HFFc6 (cell line): Measurements from ENCODE around the gene SLC2A9. TPM values are rescaled to one million over a fixed set of nuclear protein-coding genes. Genes with fewer than 3 reads are reported as not detected.

Experiments
- DNase-seq: peaks from one replicate; pipeline ENCODE4 v3.0.0-alpha.2; 2018
- H3K27ac Mint-ChIP-seq: 2 replicates; pipeline ENCODE4 v1.8.0; 2020; ENCODE audit warnings: mild to moderate bottlenecking, mixed read lengths
- H3K27me3 Mint-ChIP-seq: 2 replicates; pipeline ENCODE4 v1.8.0; 2021; ENCODE audit warnings: mild to moderate bottlenecking, moderate library complexity, mixed read lengths; ENCODE audit not compliant: insufficient read depth
- H3K36me3 Mint-ChIP-seq: 2 replicates; pipeline ENCODE4 v1.8.0; 2021; ENCODE audit warnings: low read depth, mixed read lengths
- H3K4me1 Mint-ChIP-seq: 2 replicates; pipeline ENCODE4 v1.8.0; 2020; ENCODE audit warnings: low read depth, mixed read lengths
- H3K4me3 Mint-ChIP-seq: 2 replicates; pipeline ENCODE4 v1.8.0; 2020; ENCODE audit warnings: mild to moderate bottlenecking, moderate library complexity, mixed read lengths
- H3K9me3 Mint-ChIP-seq: 2 replicates; pipeline ENCODE4 v1.8.0; 2020; ENCODE audit warnings: mild to moderate bottlenecking, mixed read lengths
- CTCF ChIP-seq: fragments of 200-600 bp; sonication (generic); IDR thresholded peaks from 2 replicates; pipeline ENCODE4 v1.5.0; 2021; ENCODE audit warnings: antibody characterized with exemption, mild to moderate bottlenecking
- total RNA-seq, 6 experiments: library from RNA; stranded (reverse); fragmentation: NEBNext Ultra II Directional; extraction: Animal tissue kit (Norgen Biotek cat#: 25700); gene quantifications; 2 replicates in 1 of 6; 3 replicates in 5 of 6; pipeline ENCODE4 v1.2.3, GENCODE V29; 2021

SLC2A9 gene
- total RNA-seq, 6 experiments from 2014 or later = 1.3 to 2.0 (median 1.6) TPM

GRCh38 chr4:10029403-10029802 is 8.1 kb upstream of the SLC2A9 start:
- Mint-ChIP-seq H3K27me3 (peaks cover 18% of the 10 kb centered on the region), H3K27ac (no peak overlapping the region), H3K4me3 (no peak overlapping the region), H3K36me3 (no peaks in the 10 kb centered on the region), H3K9me3 (no peaks in the 10 kb centered on the region), H3K4me1 (peaks cover 26% of the 10 kb centered on the region)
- no peak for DNase-seq
- TF ChIP-seq CTCF = no peak

GRCh38 chr4:10028910-10029309 is 7.6 kb upstream of the SLC2A9 start:
- Mint-ChIP-seq H3K27me3 (peaks cover 17% of the 10 kb centered on the region), H3K27ac (no peak overlapping the region), H3K36me3 (no peaks in the 10 kb centered on the region), H3K9me3 (no peaks in the 10 kb centered on the region), H3K4me1 (peaks cover 27% of the 10 kb centered on the region), H3K4me3 (no peak overlapping the region)
- TF ChIP-seq CTCF = no peak
- no peak for DNase-seq

GRCh38 chr4:10026485-10026884 is 5.2 kb upstream of the SLC2A9 start:
- H3K9me3 Mint-ChIP-seq = no peaks in the 10 kb centered on the region
- H3K36me3 Mint-ChIP-seq = no peaks in the 10 kb centered on the region
- no peak overlapping the region for H3K27ac Mint-ChIP-seq
- H3K4me3 Mint-ChIP-seq = no peak overlapping the region
- H3K4me1 Mint-ChIP-seq = peaks cover 16% of the 10 kb centered on the region
- peaks cover 16% of the 10 kb centered on the region for H3K27me3 Mint-ChIP-seq
- no peak for DNase-seq
- TF ChIP-seq CTCF = no peak

GRCh38 chr4:10025230-10025806 is 4.0 kb upstream of the SLC2A9 start:
- no peak overlapping the region for H3K27ac Mint-ChIP-seq
- H3K4me3 Mint-ChIP-seq = no peak overlapping the region
- no peaks in the 10 kb centered on the region for H3K9me3 Mint-ChIP-seq
- DNase-seq = no peak
- no peak for TF ChIP-seq CTCF
- no peaks in the 10 kb centered on the region for H3K36me3 Mint-ChIP-seq
- peaks cover 16% of the 10 kb centered on the region for H3K27me3 Mint-ChIP-seq
- H3K4me1 Mint-ChIP-seq = peaks cover 20% of the 10 kb centered on the region

GRCh38 chr4:10024303-10024702 is 3.0 kb upstream of the SLC2A9 start:
- peaks cover 22% of the 10 kb centered on the region for H3K4me1 Mint-ChIP-seq
- H3K27ac Mint-ChIP-seq = no peak overlapping the region
- no peaks in the 10 kb centered on the region for H3K9me3 Mint-ChIP-seq
- no peaks in the 10 kb centered on the region for H3K36me3 Mint-ChIP-seq
- DNase-seq = no peak
- H3K4me3 Mint-ChIP-seq = no peak overlapping the region
- TF ChIP-seq CTCF = no peak
- H3K27me3 Mint-ChIP-seq = peaks cover 16% of the 10 kb centered on the region

GRCh38 chr4:10023806-10024205 is 2.5 kb upstream of the SLC2A9 start:
- no peak for DNase-seq
- H3K36me3 Mint-ChIP-seq = no peaks in the 10 kb centered on the region
- peaks cover 17% of the 10 kb centered on the region for H3K27me3 Mint-ChIP-seq
- no peak for TF ChIP-seq CTCF
- H3K27ac Mint-ChIP-seq = no peak overlapping the region
- H3K9me3 Mint-ChIP-seq = no peaks in the 10 kb centered on the region
- H3K4me1 Mint-ChIP-seq = peaks cover 23% of the 10 kb centered on the region
- H3K4me3 Mint-ChIP-seq = no peak overlapping the region
